ELF-1 (cell line): ENCODE data around the gene IGF1R.
A peak's percentile ranks its signal among the peaks of the same experiment; 100 is the strongest.

Experiments used
- DNase-seq: peaks from one replicate; pipeline ENCODE4 v3.0.0-alpha.2; 2016; ENCODE audit warnings: low read depth, low spot score

The IGF1R gene

GRCh38 chr15:98905963-98906711 lies 257.8 kb downstream of the IGF1R start:
- DNase-seq, result no peak

GRCh38 chr15:98906712-98907083 lies 258.4 kb downstream of the IGF1R start:
- DNase-seq, result peak; percentile 24

GRCh38 chr15:98907927-98908471 lies 259.7 kb downstream of the IGF1R start:
- DNase-seq, result no peak

GRCh38 chr15:98909968-98910885 lies 261.9 kb downstream of the IGF1R start:
- no peak for DNase-seq

GRCh38 chr15:98914626-98915025 lies 266.3 kb downstream of the IGF1R start:
- no peak for DNase-seq

- DNase-seq, result no peak
These were observed 268.5 kb downstream of the IGF1R start for GRCh38 chr15:98916826-98917225.

DNA sequence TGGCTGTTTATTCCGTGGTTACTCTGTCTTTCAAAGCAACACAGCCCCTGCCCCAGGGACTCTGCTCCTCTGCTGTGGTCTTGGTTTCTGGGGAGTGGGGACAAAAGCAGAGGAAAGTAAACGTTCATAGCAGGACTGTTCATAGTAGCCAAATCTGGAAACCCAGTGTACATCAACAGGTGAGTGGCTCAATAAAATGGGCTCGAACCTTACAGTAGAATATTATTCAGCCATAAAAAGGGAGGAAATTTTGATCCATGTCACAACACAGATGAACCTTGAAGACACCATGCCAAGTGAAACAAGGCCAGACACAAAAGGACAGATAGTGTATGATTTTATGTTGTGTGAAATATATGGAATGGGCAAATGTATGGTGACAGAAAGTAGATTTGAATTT lies 269.1 kb downstream of the IGF1R start:
- no peak for DNase-seq

DNA sequence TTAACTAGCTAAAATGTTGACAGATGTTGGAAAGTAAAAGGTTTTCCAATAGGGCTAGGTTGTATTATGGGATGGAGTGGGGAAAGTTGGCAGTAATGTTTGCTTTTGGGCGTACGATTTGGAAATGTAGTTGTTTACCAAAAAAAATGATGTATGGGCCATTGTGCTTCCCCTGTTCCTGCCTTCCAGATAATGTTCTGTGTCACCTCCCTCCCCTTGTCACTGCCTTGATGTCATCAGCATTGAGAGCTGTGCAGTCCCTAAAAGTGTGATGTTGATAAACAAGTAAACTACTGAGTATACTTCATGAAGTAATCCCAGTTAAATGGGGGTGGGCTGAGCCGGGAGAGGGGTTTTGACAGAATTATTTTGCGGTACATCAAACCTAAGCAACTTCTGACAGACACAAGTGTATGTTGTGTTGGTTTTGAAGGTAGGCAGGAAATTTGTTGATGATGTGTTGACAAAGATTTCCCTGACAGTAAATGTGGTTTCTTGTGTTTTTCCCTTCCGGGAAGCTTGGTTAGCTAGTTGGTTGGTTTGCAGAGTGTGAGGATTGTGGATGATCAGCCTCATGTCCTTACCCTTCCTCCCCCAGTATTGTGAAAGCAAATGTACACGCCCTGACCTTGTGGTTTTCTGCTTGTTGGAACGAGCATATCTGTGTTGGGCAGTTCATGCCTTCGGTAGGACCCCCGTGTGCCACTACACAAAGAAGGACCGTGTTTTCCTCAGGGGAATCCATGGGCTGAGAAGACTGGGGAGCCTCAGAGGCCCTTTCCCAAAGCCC lies 271.9 kb downstream of the IGF1R start:
- no peak for DNase-seq

DNA sequence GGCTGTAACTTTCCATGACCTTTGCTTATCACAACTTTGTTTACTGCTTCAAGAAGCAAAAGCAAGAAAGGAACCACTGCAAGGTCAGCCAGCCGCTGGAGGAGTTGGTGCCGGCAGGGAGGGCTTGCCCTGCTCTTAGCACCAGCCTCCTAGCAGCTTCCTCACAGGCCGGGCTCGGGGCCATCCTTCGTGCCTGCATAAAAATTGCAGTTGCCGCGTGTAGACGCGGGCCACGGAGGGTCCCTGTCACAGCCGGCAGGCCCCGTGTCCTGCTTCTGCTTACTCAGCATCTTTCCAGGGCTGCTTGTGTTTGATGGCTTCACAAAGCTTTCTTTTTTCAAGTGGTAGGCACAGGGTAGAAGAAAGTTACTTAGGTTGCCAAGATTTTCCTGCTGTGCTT lies 274.8 kb downstream of the IGF1R start:
- no peak for DNase-seq

DNA sequence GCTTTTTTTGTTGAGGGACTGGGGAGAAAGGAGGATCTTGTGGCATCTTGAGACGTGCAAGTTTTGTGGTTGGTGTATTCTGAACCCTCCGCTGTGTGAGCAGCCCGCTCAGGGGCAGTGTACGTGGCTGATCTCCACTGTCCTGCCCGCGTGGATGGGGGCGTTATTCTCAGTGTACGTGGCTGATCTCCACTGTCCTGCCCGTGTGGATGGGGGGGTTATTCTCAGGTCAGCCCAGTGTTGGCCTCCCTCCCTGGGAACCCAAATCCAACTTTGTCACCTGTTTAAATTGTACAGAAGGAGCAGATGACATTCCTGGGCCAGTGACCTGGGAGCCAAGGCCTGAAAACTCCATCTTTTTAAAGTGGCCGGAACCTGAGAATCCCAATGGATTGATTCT lies 275.2 kb downstream of the IGF1R start:
- DNase-seq, result no peak

DNA sequence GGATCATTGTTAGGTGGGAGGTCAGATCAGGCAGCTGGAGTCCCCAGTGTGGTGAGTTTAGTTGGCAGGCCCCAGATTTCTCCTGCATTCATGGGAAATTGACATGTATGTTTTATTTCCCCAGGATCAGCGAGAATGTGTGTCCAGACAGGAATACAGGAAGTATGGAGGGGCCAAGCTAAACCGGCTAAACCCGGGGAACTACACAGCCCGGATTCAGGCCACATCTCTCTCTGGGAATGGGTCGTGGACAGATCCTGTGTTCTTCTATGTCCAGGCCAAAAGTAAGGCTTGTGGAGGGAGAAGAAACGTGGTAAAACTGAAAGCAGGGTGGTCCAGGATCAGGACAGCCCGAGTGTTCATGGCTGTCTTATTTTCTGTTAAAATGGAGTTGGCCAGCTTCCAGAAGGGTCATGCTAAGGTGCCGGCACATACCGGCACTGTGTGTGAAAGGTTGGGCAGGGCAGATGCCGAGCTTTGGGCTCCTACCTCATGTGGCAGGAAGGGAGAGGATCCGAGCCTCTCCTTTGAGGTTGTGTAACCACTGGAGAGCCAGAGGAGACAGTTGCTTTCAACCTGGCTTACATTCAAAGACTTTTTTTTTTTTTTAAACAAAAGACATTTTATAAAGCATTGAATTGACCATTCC lies 276.2 kb downstream of the IGF1R start:
- no peak for DNase-seq

DNA sequence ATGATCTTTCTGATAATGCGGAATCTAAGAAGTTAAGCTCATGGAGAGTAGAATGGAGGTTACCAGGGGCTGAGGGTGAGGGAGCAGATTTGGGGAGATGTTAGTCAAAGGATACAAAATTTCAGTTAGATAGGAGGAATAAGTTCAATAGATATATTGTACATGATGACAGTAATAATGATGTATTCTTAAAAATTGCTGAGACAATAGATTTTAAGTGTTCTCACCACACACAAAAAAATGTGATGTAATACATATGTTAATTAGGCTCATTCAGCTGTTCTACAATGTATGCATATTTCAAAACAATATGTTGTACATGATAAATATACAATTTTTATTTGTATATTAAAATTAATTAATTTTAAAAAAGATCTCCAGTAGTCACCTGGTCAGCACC lies 277.9 kb downstream of the IGF1R start:
- DNase-seq, result no peak

GRCh38 chr15:98927022-98927421 lies 278.7 kb downstream of the IGF1R start:
- no peak for DNase-seq

- DNase-seq, result peak; percentile 17
These were observed 279.7 kb downstream of the IGF1R start for GRCh38 chr15:98927996-98928395.

DNA sequence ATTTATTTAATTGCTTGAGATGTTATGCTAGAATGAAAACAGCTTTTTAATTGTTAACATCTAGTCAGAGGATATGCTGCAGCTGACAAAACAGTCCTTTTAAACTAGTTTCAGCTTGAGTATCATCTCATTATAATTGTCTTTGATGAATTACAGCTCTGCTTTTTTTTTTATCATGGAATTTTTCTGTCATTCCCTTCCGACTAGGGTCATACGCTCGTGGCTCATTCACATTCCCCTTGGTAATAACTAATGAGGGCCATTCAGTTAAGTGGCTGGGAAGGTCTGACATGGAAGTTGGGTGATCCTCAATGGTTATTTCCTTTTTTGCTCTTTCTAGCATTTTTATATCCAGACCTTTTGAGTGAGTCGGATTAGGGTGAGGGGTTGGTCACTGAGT lies 282.2 kb downstream of the IGF1R start:
- no peak for DNase-seq

DNA sequence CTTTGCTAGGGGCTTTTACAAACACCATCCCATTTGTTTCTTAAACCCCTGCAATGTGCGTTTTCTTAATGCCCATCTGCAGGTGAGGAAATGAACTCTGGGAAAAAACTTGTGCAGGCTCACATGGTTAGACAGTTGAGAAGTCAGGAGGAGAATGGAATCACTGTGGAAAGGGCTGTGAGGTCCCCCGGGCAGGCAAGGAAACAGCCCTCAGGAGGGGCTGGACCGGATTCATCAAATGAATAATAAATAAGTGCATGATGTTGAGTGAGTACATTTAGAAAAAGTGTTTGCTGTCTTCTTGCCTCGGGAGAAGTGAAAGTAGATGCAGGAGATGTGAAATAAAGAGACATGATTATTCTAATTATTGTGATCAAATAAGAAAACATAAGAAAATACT lies 282.7 kb downstream of the IGF1R start:
- no peak for DNase-seq

DNA sequence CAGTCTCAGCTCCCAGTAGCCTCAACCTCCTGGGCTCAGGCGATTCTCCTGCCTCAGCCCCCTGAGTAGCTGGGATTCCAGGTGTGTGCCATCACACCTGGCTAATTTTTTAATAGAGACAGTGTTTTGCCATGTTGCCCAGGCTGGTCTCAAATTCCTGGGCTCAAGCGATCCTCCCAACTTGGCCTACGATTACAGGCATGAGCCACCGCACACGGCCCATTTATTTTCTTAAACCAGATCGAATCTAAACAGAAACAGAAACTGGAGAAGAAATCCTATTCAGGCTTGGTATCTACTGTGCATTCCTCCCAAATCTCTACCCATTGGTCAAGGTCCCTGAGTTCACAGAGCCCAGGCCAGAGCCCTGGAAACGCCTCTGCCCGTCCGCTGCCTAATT lies 285.1 kb downstream of the IGF1R start:
- DNase-seq, result no peak

GRCh38 chr15:98935736-98936135 lies 287.4 kb downstream of the IGF1R start:
- DNase-seq, result no peak

DNA sequence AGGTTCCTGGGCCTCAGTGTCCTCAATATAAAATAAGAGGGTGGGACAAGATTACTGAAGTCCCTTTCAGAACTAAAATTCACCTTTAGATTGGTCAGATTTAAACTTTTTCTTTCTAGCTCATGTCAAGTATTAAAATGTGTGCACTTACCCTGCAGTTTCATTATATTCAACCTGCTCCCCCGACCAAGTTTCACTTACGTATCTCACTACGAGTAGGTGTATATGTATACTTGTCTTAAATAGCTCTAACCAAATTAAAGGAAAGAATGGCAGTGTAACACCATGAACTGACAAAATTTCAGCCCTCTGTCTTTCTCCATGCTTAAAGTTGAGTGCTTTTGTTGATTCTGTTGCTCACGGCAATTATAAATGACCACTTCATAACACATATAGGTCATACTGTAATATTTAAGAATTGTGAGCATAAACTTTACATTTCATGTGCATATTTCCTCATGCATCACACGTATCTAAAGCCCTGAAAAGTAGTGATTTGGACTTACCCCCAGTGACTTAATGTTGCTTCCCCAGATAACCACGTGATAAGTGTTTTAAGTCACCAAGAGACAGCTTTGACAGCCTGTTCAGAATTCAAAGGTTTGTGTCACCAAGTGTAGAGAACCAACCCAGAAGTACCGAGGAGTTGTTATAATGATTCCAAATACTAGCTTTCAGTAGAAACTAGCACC lies 289.2 kb downstream of the IGF1R start:
- DNase-seq, result no peak

DNA sequence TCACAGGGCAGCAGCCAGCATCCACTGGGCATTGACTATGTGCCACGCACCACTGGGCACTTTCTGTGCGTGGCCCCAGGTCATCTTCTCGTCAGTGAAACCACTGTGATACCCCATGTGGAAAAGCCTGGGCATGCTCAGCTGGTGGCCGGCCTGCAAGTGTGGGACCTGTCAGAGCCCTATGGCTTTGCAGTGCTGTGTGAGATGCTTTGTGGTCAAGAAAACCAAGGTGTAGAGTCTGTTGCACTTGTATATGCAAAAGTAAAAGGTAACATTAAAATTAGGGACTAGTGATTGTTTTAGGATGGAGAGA lies 289.7 kb downstream of the IGF1R start:
- no peak for DNase-seq

- DNase-seq, result no peak
These were observed 290.5 kb downstream of the IGF1R start for GRCh38 chr15:98938799-98939198.
